HUES64 (cell line): ENCODE measurements around the gene SERPINB1.
"Not testable (repeated sequence)": the region's sequence is repeated elsewhere in the genome, so short reads cannot be mapped to it uniquely, and the experiment has no call there.

ENCODE experiments used
- H3K27ac ChIP-seq: 2 replicates; pipeline ENCODE4 v1.7.0; 2013; ENCODE audit warnings: low read depth, low read length, inconsistent platforms
- H3K27me3 ChIP-seq: 2 replicates; pipeline ENCODE4 v1.6.1; 2013; ENCODE audit warnings: mild to moderate bottlenecking, low read length; ENCODE audit not compliant: insufficient read depth
- H3K36me3 ChIP-seq: 2 replicates; pipeline ENCODE4 v1.6.1; 2013; ENCODE audit warnings: mild to moderate bottlenecking, low read length; ENCODE audit not compliant: insufficient read depth
- H3K4me1 ChIP-seq: 2 replicates; pipeline ENCODE4 v1.6.1; 2013; ENCODE audit warnings: mild to moderate bottlenecking, low read length, moderate library complexity; ENCODE audit not compliant: insufficient read depth
- H3K4me3 ChIP-seq: 2 replicates; pipeline ENCODE4 v1.5.1; 2013; ENCODE audit warnings: mild to moderate bottlenecking, low read length, moderate library complexity
- H3K9ac ChIP-seq: 2 replicates; pipeline ENCODE4 v1.6.1; 2013; ENCODE audit warnings: mild to moderate bottlenecking, low read depth, low read length
- H3K9me3 ChIP-seq: 2 replicates; pipeline ENCODE4 v1.6.1; 2013; ENCODE audit warnings: low read depth, low read length; ENCODE audit not compliant: insufficient read depth
- WGBS: fragments of 150-250, 120-280 bp; methylation state at CpG from one replicate; pipeline ENCODE4 v1.1.7; 2013; ENCODE audit warnings: missing lambda C conversion rate; 5-methylcytosine and 5-hydroxymethylcytosine counted together

Gene SERPINB1

DNA sequence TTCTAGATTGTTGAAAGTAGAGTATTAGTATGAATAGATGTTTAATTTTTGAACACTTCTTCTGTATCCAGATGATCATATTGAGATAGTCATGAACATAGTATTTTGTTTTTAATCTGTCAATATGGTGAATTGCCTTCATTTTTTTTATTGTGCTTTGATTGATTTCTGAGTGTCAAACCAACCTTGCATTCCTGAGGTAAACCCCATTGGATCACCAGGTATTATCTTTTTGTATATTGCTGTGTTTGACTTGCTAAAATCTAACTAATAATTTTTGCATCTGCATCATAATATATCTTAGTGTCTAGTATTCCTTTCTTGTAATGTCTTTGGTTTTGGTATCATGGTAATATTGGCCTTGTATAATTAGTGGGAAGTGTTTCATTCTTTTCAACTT, 25.5 kb downstream of the SERPINB1 start:
- Histone ChIP-seq H3K27me3 (no peaks in the 10 kb centered on the region), H3K4me1 (no peaks in the 10 kb centered on the region), H3K9me3 (peaks cover 13% of the 10 kb centered on the region), H3K4me3 (no peak overlapping the region), H3K36me3 (no peaks in the 10 kb centered on the region), H3K9ac (no peak overlapping the region), H3K27ac (no peak overlapping the region)

DNA sequence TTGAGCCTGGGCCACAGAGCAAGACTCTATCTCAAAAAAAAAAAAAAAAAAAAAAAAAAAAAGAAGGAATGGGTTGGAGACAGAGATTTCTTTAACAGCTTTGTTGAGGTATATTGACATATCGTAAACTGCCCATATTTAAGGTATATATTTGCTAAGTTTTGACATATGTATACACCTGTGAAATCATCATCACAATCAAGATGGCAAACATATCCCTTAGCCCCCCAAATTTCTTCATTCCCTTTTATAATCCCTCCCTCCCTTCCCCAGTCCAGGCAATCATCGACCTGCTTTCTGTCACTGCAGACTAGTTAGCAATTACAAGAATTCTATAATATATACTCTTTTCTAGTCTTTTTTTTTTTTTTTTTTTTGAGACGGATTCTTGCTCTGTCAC, 29.0 kb downstream of the SERPINB1 start:
- Histone ChIP-seq H3K4me1 (no peaks in the 10 kb centered on the region), H3K9me3 (peaks cover 13% of the 10 kb centered on the region), H3K9ac (no peak overlapping the region), H3K4me3 (no peak overlapping the region), H3K27ac (no peak overlapping the region), H3K36me3 (no peaks in the 10 kb centered on the region), H3K27me3 (no peaks in the 10 kb centered on the region)
- WGBS, result 53% methylated on average over 2 of the region's 3 CpGs

DNA sequence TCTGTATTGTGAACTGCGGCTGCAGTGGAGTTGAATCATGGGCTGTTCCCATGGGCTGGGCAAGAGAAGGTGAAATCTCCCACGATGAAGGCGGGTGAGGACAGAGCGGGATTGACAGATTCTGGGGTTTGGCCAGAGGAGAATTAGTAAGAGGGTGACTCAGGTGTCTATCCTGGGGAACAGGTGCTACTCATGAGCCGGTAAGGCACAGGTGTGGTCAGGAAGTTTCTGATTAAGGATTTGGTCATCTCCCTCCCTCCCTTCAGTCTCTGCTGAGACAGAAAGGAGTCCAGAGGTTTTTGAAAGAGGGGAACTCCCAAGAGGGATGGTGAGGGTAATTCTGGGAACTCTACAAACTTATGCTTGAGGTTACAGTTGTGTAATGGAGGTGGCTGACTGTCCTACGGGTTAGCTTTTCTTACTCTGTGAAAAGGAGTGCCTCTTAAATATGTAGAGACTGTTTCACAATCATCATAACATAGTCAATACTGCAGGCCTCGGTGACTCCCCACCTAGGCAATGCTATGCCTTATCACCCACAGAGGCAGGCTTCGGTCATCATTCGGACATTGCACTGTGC, 31.5 kb downstream of the SERPINB1 start:
- Histone ChIP-seq H3K9ac (no peak overlapping the region), H3K4me1 (no peaks in the 10 kb centered on the region), H3K27me3 (no peaks in the 10 kb centered on the region), H3K27ac (no peak overlapping the region), H3K4me3 (no peak overlapping the region), H3K9me3 (peaks cover 2% of the 10 kb centered on the region; the same call in 1 of the 2 replicates), H3K36me3 (no peaks in the 10 kb centered on the region)
- WGBS, result 87% methylated on average over 9 of the region's 9 CpGs

DNA sequence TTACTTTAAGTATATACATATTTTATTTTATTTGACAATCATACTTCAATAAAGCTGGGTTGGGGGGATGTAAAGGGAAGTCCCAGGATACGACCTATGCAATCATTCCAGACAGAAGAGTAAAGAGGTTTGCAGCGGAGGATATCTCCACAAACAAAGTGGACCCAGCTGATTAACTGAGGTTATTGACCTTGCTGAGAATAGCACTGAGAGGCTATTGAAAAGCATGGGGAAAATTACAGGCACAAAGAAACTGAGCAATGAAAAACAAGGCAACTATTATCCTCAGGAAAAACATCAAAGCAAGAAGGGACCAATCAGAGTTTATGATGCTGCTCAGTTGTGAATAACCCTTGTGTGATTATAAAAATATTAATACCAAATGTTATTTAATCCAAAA, 32.6 kb downstream of the SERPINB1 start:
- Histone ChIP-seq H3K4me1 (no peaks in the 10 kb centered on the region), H3K27ac (no peak overlapping the region), H3K4me3 (no peak overlapping the region), H3K9ac (no peak overlapping the region), H3K27me3 (no peaks in the 10 kb centered on the region), H3K36me3 (no peaks in the 10 kb centered on the region), H3K9me3 (no peaks in the 10 kb centered on the region)
- 84% methylated on average over 2 of the region's 2 CpGs for WGBS

DNA sequence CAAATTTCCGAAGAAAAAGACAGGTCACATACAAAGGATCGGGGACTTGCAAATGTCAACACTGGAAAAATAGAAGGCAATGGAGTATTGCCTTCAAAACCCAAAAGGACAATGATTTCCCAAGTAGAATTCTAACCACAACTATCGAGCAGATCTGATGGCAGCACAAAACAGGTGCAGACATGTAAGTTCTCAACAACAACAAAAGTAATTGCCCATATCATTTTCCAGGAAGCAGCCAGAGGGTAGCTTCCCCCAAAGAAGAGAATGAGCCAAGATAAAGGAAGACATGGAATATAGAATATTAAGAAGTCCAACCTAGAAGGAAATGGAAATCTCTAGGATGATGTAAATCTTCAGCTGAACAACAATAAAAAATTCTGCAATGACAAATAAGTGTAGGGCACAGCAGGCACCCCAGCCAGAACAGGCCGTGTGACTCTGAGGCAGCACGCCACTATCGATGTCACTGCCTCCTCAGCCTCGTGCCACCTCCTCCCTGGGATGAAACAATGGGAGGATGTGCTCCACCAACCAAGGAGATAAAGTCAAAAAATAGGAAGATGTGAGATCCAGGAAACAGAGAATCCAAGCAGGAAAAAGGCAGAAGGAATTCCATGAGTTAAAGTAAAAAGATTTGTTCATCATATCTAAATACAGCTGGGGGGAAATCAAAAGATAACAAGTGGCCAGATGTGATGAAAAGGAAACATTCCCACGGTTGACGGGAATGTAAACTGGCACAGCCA, 34.1 kb downstream of the SERPINB1 start:
- Histone ChIP-seq H3K9ac (no peak overlapping the region), H3K36me3 (no peaks in the 10 kb centered on the region), H3K9me3 (no peaks in the 10 kb centered on the region), H3K27me3 (no peaks in the 10 kb centered on the region), H3K4me3 (no peak overlapping the region), H3K27ac (no peak overlapping the region), H3K4me1 (no peaks in the 10 kb centered on the region)
- WGBS, result 88% methylated on average over 9 of the region's 9 CpGs

DNA sequence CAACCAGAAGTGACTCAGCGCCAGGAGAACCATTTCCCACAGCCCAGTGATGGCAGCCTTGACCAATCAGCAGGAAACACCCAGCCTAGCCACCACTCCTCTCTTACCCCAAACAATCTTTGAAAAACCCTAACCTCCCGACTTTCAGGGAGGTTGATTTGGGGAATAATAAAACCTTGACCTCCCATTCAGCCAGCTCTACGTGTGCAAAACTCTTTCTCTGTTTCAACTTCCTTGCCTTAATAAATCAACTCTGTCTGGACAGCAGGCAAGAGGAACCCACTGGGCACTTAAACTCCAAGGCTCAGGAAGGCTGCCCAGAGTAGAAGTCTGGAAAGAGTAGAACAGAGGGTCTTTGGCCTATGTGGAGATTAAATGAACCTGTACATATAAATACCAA, 35.0 kb downstream of the SERPINB1 start:
- Histone ChIP-seq H3K9me3 (no peaks in the 10 kb centered on the region), H3K4me1 (no peaks in the 10 kb centered on the region), H3K36me3 (no peaks in the 10 kb centered on the region), H3K4me3 (no peak overlapping the region), H3K9ac (no peak overlapping the region), H3K27me3 (no peaks in the 10 kb centered on the region), H3K27ac (no peak overlapping the region)
- WGBS, result 94% methylated on average over 3 of the region's 3 CpGs

DNA sequence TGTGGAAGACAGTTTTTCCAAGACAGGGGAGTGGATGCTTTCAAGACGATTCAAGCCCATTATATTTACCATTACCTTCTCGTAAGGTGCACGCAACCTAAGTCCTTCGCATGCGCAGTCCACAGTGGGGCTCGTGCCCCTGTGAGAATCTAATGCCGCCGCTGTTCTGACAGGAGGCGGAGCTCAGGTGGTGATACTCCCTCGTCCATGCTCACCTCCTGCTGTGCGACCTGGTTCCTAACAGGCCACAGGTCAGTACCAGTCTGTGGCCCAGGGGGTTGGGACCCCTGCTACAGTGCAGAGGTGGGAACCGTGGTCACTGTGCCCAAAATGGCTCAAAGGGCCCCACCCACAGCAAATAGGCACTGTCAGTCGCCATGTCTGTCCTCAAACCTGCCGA, 36.6 kb downstream of the SERPINB1 start:
- Histone ChIP-seq H3K36me3 (no peaks in the 10 kb centered on the region), H3K9ac (no peak overlapping the region), H3K9me3 (no peaks in the 10 kb centered on the region), H3K27me3 (no peaks in the 10 kb centered on the region), H3K27ac (no peak overlapping the region), H3K4me3 (no peak overlapping the region), H3K4me1 (no peaks in the 10 kb centered on the region)
- 92% methylated on average over 14 of the region's 14 CpGs for WGBS

DNA sequence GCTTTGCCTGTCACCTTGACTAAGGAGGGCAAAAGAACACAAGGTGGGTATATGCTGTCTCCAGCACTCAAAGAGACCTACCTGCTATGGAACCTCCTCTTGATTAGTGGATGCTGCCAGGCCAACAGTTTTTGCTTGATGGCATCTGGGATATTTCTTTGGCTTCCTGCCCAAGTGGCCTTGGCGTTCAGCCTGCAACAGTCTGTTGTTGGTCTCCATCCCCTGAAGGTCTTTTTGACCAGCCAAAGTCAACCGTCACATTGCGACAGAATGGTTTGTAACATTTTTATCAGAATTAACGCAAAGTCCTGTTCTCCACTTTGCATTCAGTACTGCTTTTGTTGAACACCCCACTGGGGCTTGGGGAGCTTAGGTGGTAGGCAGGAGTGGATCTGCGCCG, 37.1 kb downstream of the SERPINB1 start:
- Histone ChIP-seq H3K4me3 (no peak overlapping the region), H3K27ac (no peak overlapping the region), H3K4me1 (no peaks in the 10 kb centered on the region), H3K27me3 (no peaks in the 10 kb centered on the region), H3K9me3 (no peaks in the 10 kb centered on the region), H3K36me3 (no peaks in the 10 kb centered on the region), H3K9ac (no peak overlapping the region)
- WGBS, result 98% methylated on average over 6 of the region's 6 CpGs

DNA sequence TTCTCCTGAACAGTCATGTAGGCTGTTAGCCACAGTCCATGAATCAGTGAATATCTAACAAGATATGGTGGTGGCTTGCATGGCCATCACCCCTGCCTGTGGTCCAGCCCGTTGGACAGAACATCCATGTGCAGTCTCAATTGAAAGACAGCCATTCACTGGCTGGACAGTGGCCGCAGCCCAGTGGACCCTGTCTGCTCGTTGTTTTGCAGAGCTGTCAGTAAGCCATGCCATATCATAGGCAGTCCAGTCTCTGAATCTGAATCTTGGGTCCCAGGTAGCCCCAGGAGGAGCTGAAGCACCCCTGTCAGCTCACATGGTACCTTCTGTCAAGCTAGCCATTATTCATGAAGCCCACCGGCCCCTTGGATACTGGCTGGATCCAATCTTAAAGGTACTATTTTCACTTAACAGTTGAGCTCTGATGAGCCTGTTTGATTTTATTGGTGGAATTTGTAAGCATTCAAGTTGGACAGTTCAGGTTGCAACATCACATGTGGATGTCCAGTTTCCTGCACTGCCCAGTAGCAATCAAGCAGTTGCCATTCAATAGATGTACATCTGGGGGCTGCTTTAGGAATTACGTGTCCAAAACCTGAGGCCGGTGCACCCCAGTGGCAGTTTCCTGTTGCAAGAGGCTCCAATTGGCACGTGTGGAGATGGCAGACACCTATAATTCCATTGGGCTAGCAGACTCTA, 37.8 kb downstream of the SERPINB1 start:
- H3K9me3 ChIP-seq, result no peaks in the 10 kb centered on the region
- H3K27me3 ChIP-seq, result no peaks in the 10 kb centered on the region
- no peak overlapping the region for H3K27ac ChIP-seq
- no peak overlapping the region for H3K4me3 ChIP-seq
- 93% methylated on average over 7 of the region's 7 CpGs for WGBS
- no peaks in the 10 kb centered on the region for H3K36me3 ChIP-seq
- no peak overlapping the region for H3K9ac ChIP-seq
- H3K4me1 ChIP-seq, result no peaks in the 10 kb centered on the region

DNA sequence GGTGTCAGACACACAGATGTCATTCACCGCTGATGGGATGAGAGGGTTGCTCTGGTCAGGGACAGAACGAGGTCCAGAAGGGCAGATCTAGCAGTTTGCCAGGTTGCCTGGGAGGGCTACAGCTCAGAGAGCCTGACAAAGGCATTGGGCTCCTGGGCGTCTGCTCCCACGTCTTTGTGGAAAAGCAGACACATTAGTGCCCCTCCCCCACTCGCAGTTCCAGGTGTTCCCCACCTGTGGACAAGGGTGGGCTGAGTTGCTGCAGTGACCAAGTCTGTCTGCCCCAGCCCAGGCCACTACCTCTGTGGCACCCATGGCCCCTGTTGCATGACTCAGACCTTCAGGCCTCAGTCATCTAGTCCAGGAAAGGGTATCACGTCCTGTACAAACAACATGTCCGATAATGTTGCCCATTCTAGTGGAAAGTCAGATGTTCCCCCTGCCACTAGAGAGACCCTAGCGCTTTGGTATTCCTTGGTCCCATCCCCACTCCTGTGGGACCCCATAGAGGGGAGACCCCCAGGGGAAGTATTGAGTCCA, 39.1 kb downstream of the SERPINB1 start:
- Histone ChIP-seq H3K9ac (no peak overlapping the region), H3K4me3 (no peak overlapping the region), H3K36me3 (no peaks in the 10 kb centered on the region), H3K4me1 (no peaks in the 10 kb centered on the region), H3K27me3 (no peaks in the 10 kb centered on the region), H3K27ac (no peak overlapping the region), H3K9me3 (no peaks in the 10 kb centered on the region)
- WGBS, result 91% methylated on average over 8 of the region's 8 CpGs

DNA sequence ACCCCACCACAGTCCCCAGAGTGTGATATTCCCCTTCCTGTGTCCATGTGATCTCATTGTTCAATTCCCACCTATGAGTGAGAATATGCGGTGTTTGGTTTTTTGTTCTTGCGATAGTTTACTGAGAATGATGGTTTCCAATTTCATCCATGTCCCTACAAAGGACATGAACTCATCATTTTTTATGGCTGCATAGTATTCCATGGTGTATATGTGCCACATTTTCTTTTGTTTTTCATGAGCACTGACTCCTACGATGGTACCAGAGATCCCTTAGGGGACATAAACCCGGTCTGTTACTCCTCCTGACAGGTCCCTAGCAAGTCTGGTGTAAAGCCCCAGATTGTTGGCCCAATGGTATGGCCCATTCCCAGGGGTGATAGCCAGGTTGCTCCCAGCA, 40.0 kb downstream of the SERPINB1 start:
- H3K27me3 ChIP-seq, H3K4me3 ChIP-seq, H3K9me3 ChIP-seq, H3K36me3 ChIP-seq, H3K4me1 ChIP-seq, H3K9ac ChIP-seq, H3K27ac ChIP-seq: not testable (repeated sequence)
- 93% methylated on average over 2 of the region's 4 CpGs for WGBS
